GM12872 (cell line): ENCODE data around the gene MX2.

ENCODE experiments used
- TF ChIP-seq, protein P1 (sequence below): IDR thresholded peaks from 3 replicates; pipeline ENCODE4 v1.5.1; 2011; ENCODE audit warnings: low read depth, mild to moderate bottlenecking, low read length, moderate library complexity; ENCODE audit not compliant: insufficient read depth

Gene MX2

DNA sequence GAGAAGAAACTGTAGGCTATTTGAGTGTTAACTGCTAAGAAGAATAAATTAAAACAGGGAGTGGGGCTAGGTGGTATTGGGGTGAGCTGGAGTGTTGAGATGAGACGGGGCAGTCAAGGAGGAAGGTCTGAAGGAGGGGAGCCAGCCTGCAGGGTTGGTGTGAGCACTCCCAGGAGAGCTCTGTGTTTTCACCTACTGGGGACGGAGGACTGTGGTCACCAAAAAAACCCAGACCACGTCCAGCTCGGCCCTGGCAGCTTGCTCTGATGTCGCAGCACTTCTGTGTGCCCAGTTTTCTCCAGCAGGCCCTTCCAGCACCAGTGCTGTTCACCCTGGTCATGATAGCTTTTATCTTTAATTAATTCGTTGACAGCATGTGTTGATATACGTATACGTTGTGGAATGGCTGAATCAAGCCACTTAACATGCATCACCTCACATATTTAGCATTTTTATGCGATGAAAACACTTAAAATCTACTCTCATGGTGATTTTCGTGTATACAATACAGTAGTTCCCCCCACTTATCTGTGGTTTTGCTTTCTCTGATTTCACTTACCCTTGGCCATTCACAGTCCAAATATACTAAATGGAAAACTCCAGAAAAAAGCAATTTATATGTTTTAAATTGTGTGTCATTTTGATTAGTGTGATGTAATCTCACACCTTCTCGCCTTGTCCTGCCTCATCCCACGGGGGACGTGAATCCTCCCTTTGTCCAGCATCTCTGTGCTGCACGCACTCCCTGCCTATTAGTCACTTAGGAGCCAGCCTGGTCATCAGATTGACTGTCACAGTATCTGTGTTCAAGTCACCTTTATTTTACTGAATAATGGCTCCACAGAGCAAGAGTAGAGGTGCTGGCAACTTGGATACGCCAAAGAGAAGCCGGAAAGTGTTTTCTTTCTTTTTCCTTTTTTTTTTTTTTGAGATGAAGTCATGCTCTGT is 32.9 kb upstream of the MX2 start:
- TF ChIP-seq, protein P1, sequence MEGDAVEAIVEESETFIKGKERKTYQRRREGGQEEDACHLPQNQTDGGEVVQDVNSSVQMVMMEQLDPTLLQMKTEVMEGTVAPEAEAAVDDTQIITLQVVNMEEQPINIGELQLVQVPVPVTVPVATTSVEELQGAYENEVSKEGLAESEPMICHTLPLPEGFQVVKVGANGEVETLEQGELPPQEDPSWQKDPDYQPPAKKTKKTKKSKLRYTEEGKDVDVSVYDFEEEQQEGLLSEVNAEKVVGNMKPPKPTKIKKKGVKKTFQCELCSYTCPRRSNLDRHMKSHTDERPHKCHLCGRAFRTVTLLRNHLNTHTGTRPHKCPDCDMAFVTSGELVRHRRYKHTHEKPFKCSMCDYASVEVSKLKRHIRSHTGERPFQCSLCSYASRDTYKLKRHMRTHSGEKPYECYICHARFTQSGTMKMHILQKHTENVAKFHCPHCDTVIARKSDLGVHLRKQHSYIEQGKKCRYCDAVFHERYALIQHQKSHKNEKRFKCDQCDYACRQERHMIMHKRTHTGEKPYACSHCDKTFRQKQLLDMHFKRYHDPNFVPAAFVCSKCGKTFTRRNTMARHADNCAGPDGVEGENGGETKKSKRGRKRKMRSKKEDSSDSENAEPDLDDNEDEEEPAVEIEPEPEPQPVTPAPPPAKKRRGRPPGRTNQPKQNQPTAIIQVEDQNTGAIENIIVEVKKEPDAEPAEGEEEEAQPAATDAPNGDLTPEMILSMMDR = no peak

DNA sequence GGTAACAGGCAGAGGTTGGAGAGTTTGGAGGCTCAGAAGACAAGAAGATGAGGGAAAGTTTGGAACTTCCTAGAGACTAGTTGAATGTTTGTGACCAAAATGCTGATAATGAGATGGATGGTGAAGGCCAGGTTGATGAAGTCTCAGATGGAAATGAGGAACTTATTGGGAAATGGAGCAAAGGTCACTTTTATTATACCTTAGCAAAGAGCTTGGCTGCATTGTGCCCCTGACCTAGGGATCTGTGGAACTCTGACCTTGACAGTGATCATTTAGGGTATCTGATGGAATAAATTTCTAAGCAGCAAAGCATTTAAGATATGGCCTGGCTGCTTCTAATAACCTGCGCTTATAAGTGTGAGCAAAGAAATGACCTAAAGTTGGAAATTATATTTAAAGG is 28.1 kb upstream of the MX2 start:
- TF ChIP-seq, protein P1 = no peak

DNA sequence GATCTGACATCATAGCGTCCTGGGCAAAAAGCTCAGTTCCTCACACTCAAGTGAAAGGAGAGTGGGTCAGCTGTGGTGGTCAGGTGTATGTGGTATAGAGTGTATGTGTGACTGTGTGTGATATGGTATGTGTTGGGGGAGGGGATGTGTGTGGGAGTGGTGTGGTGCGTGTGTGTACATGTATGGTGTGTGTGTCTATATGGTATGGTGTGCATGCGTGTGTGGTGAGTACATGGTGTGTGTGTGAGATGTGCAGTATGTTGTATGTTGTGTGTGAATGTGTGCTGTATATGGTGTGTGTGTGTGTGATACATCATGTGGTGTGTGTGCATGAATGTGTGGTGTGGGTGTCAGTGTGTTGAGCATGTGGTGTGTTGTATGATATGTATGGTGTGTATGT is 24.3 kb upstream of the MX2 start:
- TF ChIP-seq, protein P1 = no peak

DNA sequence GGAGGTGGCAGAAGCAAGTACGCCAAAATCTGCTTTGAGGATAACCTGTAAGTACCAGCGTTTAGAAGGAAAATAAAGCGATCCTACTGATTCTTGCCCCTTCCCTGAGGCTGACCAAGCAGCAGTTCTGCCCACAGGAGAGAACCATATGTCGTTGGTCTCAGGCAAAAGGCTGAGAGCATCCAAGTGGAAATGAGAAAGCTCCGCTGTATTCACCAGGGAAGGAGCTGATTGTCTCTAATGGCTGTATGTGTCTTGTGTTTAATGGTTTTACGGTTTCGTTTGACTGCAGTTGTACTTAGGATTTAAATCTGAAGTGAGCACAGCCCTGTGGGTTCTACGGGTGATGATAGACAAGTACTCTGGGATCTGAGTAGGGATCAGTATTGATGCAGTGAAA is 23.4 kb upstream of the MX2 start:
- TF ChIP-seq, protein P1 = no peak

DNA sequence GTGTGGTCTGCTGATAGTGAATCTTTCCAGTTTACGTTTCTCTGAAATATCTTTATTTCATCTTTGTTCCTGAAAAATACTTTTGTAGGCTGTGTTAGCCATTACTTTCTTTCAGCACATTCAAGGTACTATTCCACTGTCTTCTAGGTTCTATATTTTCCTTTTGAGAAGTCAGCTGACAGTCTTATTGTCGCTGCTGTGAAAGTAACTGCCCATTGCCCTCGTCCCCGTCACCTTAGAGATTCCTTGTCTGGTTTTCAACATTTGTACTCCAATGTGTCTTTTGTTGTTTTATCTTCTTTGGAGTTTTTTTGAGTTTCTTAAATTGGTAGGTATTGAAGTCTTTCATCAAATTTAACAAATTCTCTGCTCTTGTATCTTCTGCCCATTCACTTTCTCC is 19.8 kb upstream of the MX2 start:
- TF ChIP-seq, protein P1 = no peak

DNA sequence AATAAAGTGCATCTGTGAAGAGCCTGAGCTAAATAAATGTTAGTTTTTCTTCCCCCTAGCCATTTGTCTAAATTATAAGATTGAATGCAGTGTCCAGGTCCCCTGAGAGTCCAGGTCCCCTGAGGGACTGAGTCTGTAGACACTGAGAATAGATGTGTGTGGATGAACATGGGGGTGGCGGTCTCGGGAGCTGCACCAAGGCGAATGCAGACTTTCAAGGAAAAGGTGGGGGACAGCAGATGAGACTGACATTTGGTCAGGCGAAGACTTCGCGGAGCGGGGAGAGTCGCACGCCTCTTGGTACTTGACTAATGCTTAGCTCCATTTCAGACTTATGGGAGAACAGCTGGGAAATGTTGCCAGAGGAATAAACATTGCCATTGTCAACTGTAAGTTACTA is 17.7 kb upstream of the MX2 start:
- TF ChIP-seq, protein P1 = no peak

DNA sequence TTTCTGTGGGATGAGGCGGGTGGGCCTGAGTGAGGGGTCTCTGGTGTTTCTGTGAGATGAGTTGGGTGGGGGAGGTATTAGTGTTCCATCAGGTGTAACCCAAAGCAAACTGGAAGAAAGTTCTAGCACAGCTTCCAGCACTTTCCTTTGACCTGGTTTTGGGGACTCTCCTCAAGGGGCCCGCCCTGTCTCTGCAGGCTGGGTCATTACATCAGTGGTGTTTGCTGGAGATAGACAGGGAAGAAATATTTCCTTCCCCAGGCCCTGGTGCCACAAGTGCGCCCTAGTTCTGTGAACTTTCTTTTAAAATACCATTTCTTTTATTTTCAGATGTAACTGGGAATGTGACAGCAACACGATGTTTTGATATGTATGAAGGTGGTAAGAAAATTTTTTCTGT is 16.5 kb upstream of the MX2 start:
- TF ChIP-seq, protein P1 = no peak
